ENCODE data around the gene WAPL. TPM values are rescaled to one million over a fixed set of nuclear protein-coding genes. Genes with fewer than 3 reads are reported as not detected.

Gene WAPL
- total RNA-seq, 1 experiment from 2014 or later: 49.4 TPM

- no peaks in the 10 kb centered on the region for H3K36me3 ChIP-seq (ENCODE audit: insufficient read depth, low read length, poor library complexity, severe bottlenecking)
- no TSS peak for BruUV-seq (replicated peaks)
- ChIA-PET CTCF (no interaction called here), POLR2A (ENCODE audit: low non-redundant PET) (interaction anchor here (0.6 kb wide), 1 partner anchor 20 kb away, joined by 4 read pairs; no protein-coding TSS in a partner anchor)
- no peaks in the 10 kb centered on the region for H3K9me3 ChIP-seq (ENCODE audit: low read depth, low read length, poor library complexity, severe bottlenecking)
- no peaks in the 10 kb centered on the region for H3K27me3 ChIP-seq (replicated peaks; ENCODE audit: insufficient read depth, low read depth, low read length, poor library complexity)
- DNase-seq (ENCODE audit: low spot score): no peak
- no peak overlapping the region for H3K4me3 ChIP-seq (ENCODE audit: low read depth, low read length, poor library complexity, severe bottlenecking)
- H3K4me1 ChIP-seq (ENCODE audit: insufficient read depth, low read length, poor library complexity, severe bottlenecking): peaks cover 18% of the 10 kb centered on the region
- intact Hi-C loops (cut with micrococcal nuclease; ENCODE audit: unreplicated experiment): no loop called here
- no peak for TF ChIP-seq CTCF (conservative IDR thresholded peaks at IDR 0.05; ENCODE audit: low read depth, low read length)
- no peak for TF ChIP-seq EZH2 (IDR thresholded peaks at IDR 0.05; ENCODE audit: borderline replicate concordance, low read depth, low read length, poor library complexity, severe bottlenecking)
- H3K27ac ChIP-seq (ENCODE audit: low read depth, low read length, poor library complexity, severe bottlenecking): no peak overlapping the region
Observed at GRCh38 chr10:86524225-86524962, 2.8 kb upstream of the WAPL start.

GRCh38 chr10:86523348-86523747 lies 1.8 kb upstream of the WAPL start:
- Histone ChIP-seq H3K4me3 (ENCODE audit: low read depth, low read length, poor library complexity, severe bottlenecking) (peak overlapping the region; percentile 99), H3K9me3 (ENCODE audit: low read depth, low read length, poor library complexity, severe bottlenecking) (no peaks in the 10 kb centered on the region), H3K27me3 (replicated peaks; ENCODE audit: insufficient read depth, low read depth, low read length, poor library complexity) (no peaks in the 10 kb centered on the region), H3K36me3 (ENCODE audit: insufficient read depth, low read length, poor library complexity, severe bottlenecking) (no peaks in the 10 kb centered on the region), H3K4me1 (ENCODE audit: insufficient read depth, low read length, poor library complexity, severe bottlenecking) (peaks cover 29% of the 10 kb centered on the region), H3K27ac (ENCODE audit: low read depth, low read length, poor library complexity, severe bottlenecking) (no peak overlapping the region)
- ChIA-PET CTCF (no interaction called here), POLR2A (ENCODE audit: low non-redundant PET) (no interaction called here)
- BruUV-seq (replicated peaks): no TSS peak
- intact Hi-C loops (cut with micrococcal nuclease; ENCODE audit: unreplicated experiment): no loop called here
- no peak for TF ChIP-seq CTCF (conservative IDR thresholded peaks at IDR 0.05; ENCODE audit: low read depth, low read length)
- no peak for TF ChIP-seq EZH2 (IDR thresholded peaks at IDR 0.05; ENCODE audit: borderline replicate concordance, low read depth, low read length, poor library complexity, severe bottlenecking)
- no peak for DNase-seq (ENCODE audit: low spot score)

GRCh38 chr10:86522510-86522855 lies 891 bp upstream of the WAPL start:
- Histone ChIP-seq H3K36me3 (ENCODE audit: insufficient read depth, low read length, poor library complexity, severe bottlenecking) (peaks cover 7% of the 10 kb centered on the region), H3K4me1 (ENCODE audit: insufficient read depth, low read length, poor library complexity, severe bottlenecking) (peaks cover 31% of the 10 kb centered on the region), H3K27ac (ENCODE audit: low read depth, low read length, poor library complexity, severe bottlenecking) (peak overlapping the region; percentile 96), H3K9me3 (ENCODE audit: low read depth, low read length, poor library complexity, severe bottlenecking) (no peaks in the 10 kb centered on the region), H3K27me3 (replicated peaks; ENCODE audit: insufficient read depth, low read depth, low read length, poor library complexity) (no peaks in the 10 kb centered on the region), H3K4me3 (ENCODE audit: low read depth, low read length, poor library complexity, severe bottlenecking) (peak overlapping the region; percentile 99)
- no peak for TF ChIP-seq EZH2 (IDR thresholded peaks at IDR 0.05; ENCODE audit: borderline replicate concordance, low read depth, low read length, poor library complexity, severe bottlenecking)
- no peak for TF ChIP-seq CTCF (conservative IDR thresholded peaks at IDR 0.05; ENCODE audit: low read depth, low read length)
- intact Hi-C loops (cut with micrococcal nuclease; ENCODE audit: unreplicated experiment): no loop called here
- DNase-seq (ENCODE audit: low spot score): no peak
- ChIA-PET POLR2A (ENCODE audit: low non-redundant PET) (no interaction called here), CTCF (no interaction called here)
- BruUV-seq (replicated peaks): TSS peak; percentile 87
